Neuron (in vitro differentiated cells): Measurements from ENCODE around the gene ABHD16A.
"Not testable (repeated sequence)": the region's sequence is repeated elsewhere in the genome, so short reads cannot be mapped to it uniquely, and the experiment has no call there.

ENCODE experiments used
- H2AFZ ChIP-seq: one replicate; pipeline ENCODE4 v1.6.1; 2013; ENCODE audit warnings: low read depth, mild to moderate bottlenecking, inconsistent platforms, low read length, moderate library complexity
- H3K27me3 ChIP-seq: one replicate; pipeline ENCODE4 v1.6.1; 2013; ENCODE audit warnings: low read length; ENCODE audit not compliant: insufficient read depth
- H3K36me3 ChIP-seq: one replicate; pipeline ENCODE4 v1.6.1; 2013; ENCODE audit warnings: low read length; ENCODE audit not compliant: insufficient read depth
- H3K4me1 ChIP-seq: one replicate; pipeline ENCODE4 v1.6.1; 2013; ENCODE audit warnings: low read length; ENCODE audit not compliant: insufficient read depth
- H3K4me3 ChIP-seq: 2 replicates; pipeline ENCODE4 v1.5.1; 2013; ENCODE audit warnings: mild to moderate bottlenecking, low read length, moderate library complexity
- H3K9me3 ChIP-seq: one replicate; pipeline ENCODE4 v1.6.1; 2013; ENCODE audit warnings: low read length

ABHD16A gene

GRCh38 chr6:31715022-31715958 is 12.2 kb upstream of the ABHD16A start, which contains the start of gene LY6G6D:
LY6G6D (plus strand) TSS chr6:31715348; CDS start chr6:31715356, 8 bp downstream.
- peaks cover 14% of the 10 kb centered on the region for H3K4me1 ChIP-seq
- no peaks in the 10 kb centered on the region for H3K36me3 ChIP-seq
- H2AFZ ChIP-seq = peak within 1 kb of the TSS; percentile 98
- no peaks in the 10 kb centered on the region for H3K9me3 ChIP-seq
- H3K4me3 ChIP-seq = no peak within 1 kb of the TSS
- H3K27me3 ChIP-seq = no peaks in the 10 kb centered on the region

GRCh38 chr6:31713991-31714684 is 11.0 kb upstream of the ABHD16A start:
- peak overlapping the region; percentile 98 for H2AFZ ChIP-seq
- H3K4me3 ChIP-seq = no peak overlapping the region
- no peaks in the 10 kb centered on the region for H3K9me3 ChIP-seq
- H3K36me3 ChIP-seq = no peaks in the 10 kb centered on the region
- no peaks in the 10 kb centered on the region for H3K27me3 ChIP-seq
- peaks cover 14% of the 10 kb centered on the region for H3K4me1 ChIP-seq

- Histone ChIP-seq H3K36me3 (no peaks in the 10 kb centered on the region), H3K27me3 (no peaks in the 10 kb centered on the region), H2AFZ (peak overlapping the region; percentile 98), H3K4me1 (peaks cover 14% of the 10 kb centered on the region), H3K4me3 (no peak overlapping the region), H3K9me3 (no peaks in the 10 kb centered on the region)
Measured at GRCh38 chr6:31713465-31713864, 10.3 kb upstream of the ABHD16A start.

GRCh38 chr6:31712296-31712695 is 9.2 kb upstream of the ABHD16A start:
- H3K36me3 ChIP-seq = no peaks in the 10 kb centered on the region
- no peak overlapping the region for H3K4me3 ChIP-seq
- H3K9me3 ChIP-seq = no peaks in the 10 kb centered on the region
- H2AFZ ChIP-seq = no peak overlapping the region
- H3K27me3 ChIP-seq = no peaks in the 10 kb centered on the region
- H3K4me1 ChIP-seq = peaks cover 14% of the 10 kb centered on the region

- no peaks in the 10 kb centered on the region for H3K27me3 ChIP-seq
- no peak overlapping the region for H2AFZ ChIP-seq
- H3K4me1 ChIP-seq = peaks cover 14% of the 10 kb centered on the region
- H3K9me3 ChIP-seq = no peaks in the 10 kb centered on the region
- H3K4me3 ChIP-seq = no peak overlapping the region
- no peaks in the 10 kb centered on the region for H3K36me3 ChIP-seq
Measured at GRCh38 chr6:31711233-31711632, 8.1 kb upstream of the ABHD16A start.

- Histone ChIP-seq H3K4me1 (peaks cover 14% of the 10 kb centered on the region), H2AFZ (no peak overlapping the region), H3K4me3 (no peak overlapping the region), H3K36me3 (no peaks in the 10 kb centered on the region), H3K27me3 (no peaks in the 10 kb centered on the region), H3K9me3 (no peaks in the 10 kb centered on the region)
Measured at GRCh38 chr6:31710523-31711219, 7.5 kb upstream of the ABHD16A start.

- not testable (repeated sequence) for H3K4me3 ChIP-seq, H3K36me3 ChIP-seq, H2AFZ ChIP-seq, H3K9me3 ChIP-seq, H3K27me3 ChIP-seq
- H3K4me1 ChIP-seq = peaks cover 10% of the 10 kb centered on the region
Measured at GRCh38 chr6:31709157-31709556, 6.0 kb upstream of the ABHD16A start.

- H3K9me3 ChIP-seq = no peaks in the 10 kb centered on the region
- no peaks in the 10 kb centered on the region for H3K27me3 ChIP-seq
- no peak overlapping the region for H3K4me3 ChIP-seq
- peaks cover 1% of the 10 kb centered on the region for H3K4me1 ChIP-seq
- no peaks in the 10 kb centered on the region for H3K36me3 ChIP-seq
- H2AFZ ChIP-seq = no peak overlapping the region
Measured at GRCh38 chr6:31708224-31708623, 5.1 kb upstream of the ABHD16A start.

GRCh38 chr6:31707701-31708100 is 4.6 kb upstream of the ABHD16A start:
- Histone ChIP-seq H3K36me3 (no peaks in the 10 kb centered on the region), H2AFZ (no peak overlapping the region), H3K27me3 (no peaks in the 10 kb centered on the region), H3K4me1 (no peaks in the 10 kb centered on the region), H3K4me3 (no peak overlapping the region), H3K9me3 (no peaks in the 10 kb centered on the region)

- no peak within 1 kb of the TSS for H2AFZ ChIP-seq
- H3K36me3 ChIP-seq = no peaks in the 10 kb centered on the region
- H3K4me1 ChIP-seq = peaks cover 7% of the 10 kb centered on the region
- no peak within 1 kb of the TSS for H3K4me3 ChIP-seq
- H3K27me3 ChIP-seq = no peaks in the 10 kb centered on the region
- no peaks in the 10 kb centered on the region for H3K9me3 ChIP-seq
Measured at GRCh38 chr6:31706599-31706998, 3.5 kb upstream of the ABHD16A start, which contains the start of gene LY6G6F. LY6G6F (plus strand) TSS chr6:31706866; CDS start chr6:31706907, 41 bp downstream.

- H3K4me1 ChIP-seq = peaks cover 9% of the 10 kb centered on the region
- no peaks in the 10 kb centered on the region for H3K27me3 ChIP-seq
- H3K4me3 ChIP-seq = no peak overlapping the region
Measured at GRCh38 chr6:31705931-31706330, 2.8 kb upstream of the ABHD16A start.

GRCh38 chr6:31702405-31702818 is 712 bp downstream of the ABHD16A start:
- Histone ChIP-seq H3K36me3 (peaks cover 22% of the 10 kb centered on the region), H3K9me3 (no peaks in the 10 kb centered on the region), H3K4me1 (peaks cover 9% of the 10 kb centered on the region)

More at GRCh38 chr6:31705931-31706330, 2.8 kb upstream of the ABHD16A start:
- Histone ChIP-seq H3K9me3 (no peaks in the 10 kb centered on the region), H2AFZ (no peak overlapping the region), H3K36me3 (peaks cover 3% of the 10 kb centered on the region)

More at GRCh38 chr6:31702405-31702818, 712 bp downstream of the ABHD16A start:
- Histone ChIP-seq H3K27me3 (no peaks in the 10 kb centered on the region), H3K4me3 (peak overlapping the region; percentile 93), H2AFZ (peak overlapping the region; percentile 87)
